GM19324 (cell line): ENCODE measurements around the gene KIF1A.

Experiments used
- ATAC-seq: cut with Tn5 transposase; IDR thresholded peaks from one replicate; pipeline ENCODE4 v1.9.1; 2021; ENCODE audit warnings: mild to moderate bottlenecking, moderate library complexity; ENCODE audit not compliant: unreplicated experiment, low FRiP score

The KIF1A gene

DNA sequence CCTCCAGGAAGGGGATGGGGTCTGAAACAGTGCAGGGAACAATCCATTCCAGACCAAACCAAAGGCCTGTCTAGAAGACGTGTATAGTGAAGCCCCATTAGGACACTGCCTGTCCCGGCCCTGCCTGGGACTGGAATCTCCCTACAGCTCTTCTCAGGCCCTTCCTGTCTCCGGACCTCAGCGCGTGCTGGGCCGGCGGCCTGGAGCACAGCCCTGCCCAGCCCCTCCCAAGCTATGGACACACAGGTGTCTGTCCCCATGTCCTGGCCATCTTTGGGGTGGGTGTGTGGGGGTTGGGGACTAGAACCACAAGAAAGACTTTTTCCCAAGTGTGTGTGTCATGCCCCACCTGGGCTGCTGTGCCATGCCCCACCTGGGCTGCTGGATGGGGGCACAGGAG is 51.8 kb downstream of the KIF1A start:
- no peak for ATAC-seq

- ATAC-seq, result no peak
These were observed 52.7 kb downstream of the KIF1A start for GRCh38 chr2:240767341-240767740.

- no peak for ATAC-seq
These were observed 53.9 kb downstream of the KIF1A start for GRCh38 chr2:240766072-240766471.

- no peak for ATAC-seq
These were observed 55.0 kb downstream of the KIF1A start for GRCh38 chr2:240765007-240765406.

DNA sequence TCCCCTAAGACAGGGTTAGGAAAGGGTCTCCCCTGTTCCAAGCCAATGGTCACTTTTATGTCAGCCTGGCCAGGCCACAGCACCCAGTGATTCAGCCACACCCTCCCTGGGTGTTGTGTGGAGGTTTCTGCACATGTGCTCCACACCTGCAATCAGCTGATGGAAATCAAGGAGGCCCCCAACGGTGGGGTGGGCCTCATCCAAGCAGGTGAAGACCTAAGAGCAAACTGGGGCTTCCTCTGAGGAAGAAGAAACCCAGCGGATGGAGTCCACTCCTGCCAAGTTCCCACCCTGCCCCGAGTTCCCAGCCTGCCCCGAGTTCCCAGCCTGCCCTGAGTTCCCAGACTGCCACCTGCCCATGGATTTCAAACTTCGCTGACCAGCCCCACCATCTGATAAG is 55.4 kb downstream of the KIF1A start:
- no peak for ATAC-seq

GRCh38 chr2:240762971-240763370 is 57.0 kb downstream of the KIF1A start:
- ATAC-seq, result no peak

- no peak for ATAC-seq
These were observed 57.8 kb downstream of the KIF1A start for GRCh38 chr2:240762249-240762648.

GRCh38 chr2:240760576-240761246 is 59.3 kb downstream of the KIF1A start:
- no peak for ATAC-seq

DNA sequence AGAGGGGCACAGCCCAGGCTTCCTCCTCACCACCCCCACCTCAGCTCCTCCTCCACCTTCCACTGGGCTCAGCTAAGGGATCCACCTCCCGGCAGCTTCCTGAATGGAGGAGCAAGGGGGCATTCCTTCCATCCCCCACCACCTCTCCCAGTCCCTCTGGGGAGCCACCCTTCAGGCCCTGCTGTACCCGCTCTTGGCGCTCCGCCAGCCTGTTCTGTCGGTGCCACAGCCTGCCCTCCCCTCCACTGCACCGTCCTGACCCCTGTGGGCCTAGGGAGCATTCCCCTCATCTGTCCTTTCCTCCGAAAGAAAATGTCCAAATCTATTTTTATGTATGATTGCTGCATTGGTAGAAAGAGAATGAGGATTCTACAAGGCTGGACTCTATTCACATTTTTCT is 59.9 kb downstream of the KIF1A start:
- ATAC-seq, result no peak

- no peak for ATAC-seq
These were observed 60.6 kb downstream of the KIF1A start for GRCh38 chr2:240759459-240759858.

GRCh38 chr2:240757086-240757614 is 62.9 kb downstream of the KIF1A start:
- no peak for ATAC-seq

DNA sequence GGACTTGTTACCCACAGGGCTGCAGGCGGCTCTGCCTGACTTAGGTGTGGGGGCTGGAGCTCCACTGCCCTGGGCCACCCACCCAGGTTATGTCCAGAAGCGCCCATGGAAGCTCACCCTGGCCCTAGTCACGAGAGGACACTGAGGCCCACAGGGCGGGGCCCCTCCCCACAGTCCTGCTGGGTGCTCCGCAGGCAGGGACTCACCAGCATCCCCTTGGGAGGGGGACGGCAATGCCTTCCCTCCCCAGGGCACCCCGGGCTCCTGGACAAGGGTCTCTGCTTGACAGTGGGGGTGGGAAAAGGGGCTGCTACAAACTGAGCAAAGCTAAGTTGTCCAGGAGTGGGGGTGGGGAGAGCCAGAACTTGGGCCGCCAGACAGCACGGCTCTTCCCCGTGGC is 67.8 kb downstream of the KIF1A start:
- ATAC-seq, result no peak

DNA sequence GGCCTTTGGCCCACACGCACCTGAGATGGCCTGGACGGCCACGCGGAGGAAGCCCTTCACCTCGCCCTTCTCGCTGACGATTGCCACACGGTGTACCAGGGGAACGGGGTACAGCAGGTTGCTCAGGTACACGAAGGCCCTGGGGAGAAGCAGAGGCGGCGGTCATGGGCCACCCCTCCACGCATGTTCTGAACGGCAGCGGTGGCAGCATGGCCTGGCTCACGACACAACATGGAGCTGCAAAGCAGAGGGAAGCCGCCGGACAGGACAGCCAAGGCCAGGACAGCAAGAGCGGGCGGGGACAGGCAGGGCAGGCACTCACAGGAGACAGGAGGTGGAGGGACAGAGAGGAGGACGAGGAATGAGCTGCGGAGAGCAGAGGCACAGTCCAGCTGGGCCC is 69.6 kb downstream of the KIF1A start:
- ATAC-seq, result no peak

DNA sequence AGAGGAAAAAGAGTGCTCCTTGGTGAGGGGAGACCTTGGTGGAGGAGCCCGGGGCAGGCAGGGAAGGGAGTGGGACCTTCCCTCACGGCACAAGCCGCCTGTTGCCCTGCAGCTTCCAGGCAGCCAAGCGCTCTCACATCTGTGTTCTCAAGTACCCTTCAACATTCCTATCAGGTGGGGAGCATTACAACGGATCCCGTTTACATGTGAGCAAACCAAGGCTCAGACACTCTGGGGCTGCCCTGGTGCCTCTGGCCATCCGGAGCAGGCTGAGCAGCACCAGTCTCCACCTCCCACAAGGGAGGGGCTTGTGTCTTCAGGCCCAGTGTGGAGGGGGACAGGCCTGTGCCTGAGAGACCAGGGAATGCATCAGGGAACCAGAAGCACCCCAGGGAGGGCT is 70.5 kb downstream of the KIF1A start:
- ATAC-seq, result no peak

DNA sequence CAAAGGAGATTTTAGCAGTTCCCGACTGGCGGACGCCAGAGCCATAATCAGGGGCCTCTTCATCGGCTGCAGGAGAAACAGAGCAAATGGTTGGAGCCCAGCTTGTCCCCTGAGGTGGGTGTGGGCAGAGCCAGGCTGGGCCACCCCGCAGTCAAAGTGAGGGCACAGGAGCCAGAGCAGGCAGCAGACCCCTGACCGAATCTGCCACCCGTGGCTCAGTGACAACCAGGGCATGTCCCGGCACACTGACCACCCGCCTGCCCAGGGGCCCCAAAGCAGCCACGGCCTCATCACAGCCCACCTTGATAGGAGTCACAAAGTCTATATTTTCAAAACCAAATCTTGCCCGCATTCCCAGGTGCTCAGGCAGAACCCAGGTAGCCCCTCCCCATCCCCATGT is 72.8 kb downstream of the KIF1A start:
- no peak for ATAC-seq

DNA sequence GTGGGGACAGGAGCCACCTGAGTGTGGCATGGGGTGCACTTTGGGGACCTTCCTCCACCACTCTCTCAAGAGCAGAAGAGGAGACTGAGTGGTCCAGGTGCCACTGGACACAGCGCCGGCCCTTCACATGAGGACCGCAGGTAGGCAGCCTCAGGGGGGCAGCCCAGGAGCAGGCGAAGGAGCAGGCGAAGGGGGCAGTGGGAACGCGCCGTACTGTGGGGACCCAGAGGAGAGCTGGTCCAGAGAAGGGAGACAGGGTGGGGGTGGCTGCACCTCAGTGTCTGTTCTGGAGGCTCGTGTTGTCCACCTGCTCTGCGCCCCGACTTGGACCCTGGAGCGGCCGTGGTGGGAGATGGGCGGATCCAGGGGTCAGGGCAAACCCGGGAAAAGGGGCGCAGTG is 73.3 kb downstream of the KIF1A start:
- no peak for ATAC-seq

DNA sequence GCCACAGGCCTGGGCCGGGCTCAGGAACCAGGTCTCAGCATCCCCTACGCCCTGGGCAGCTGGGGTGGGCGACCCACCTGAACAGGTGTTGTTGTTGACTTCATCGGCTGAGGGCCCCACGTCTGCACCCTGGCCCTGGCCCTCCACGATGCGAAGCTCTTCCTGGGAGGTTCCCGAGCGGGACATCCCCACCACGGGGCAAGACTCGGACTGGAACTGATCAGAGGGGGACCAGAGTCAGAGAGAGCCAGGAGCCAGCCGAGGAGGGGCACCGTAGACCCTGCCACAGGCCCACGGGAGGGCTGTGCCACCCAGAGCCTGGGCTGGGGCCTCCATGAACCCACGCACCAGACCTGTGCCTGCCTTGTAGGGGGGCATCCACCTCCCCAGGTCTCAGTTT is 74.1 kb downstream of the KIF1A start:
- no peak for ATAC-seq

GRCh38 chr2:240745456-240745855 is 74.6 kb downstream of the KIF1A start:
- ATAC-seq, result no peak

- ATAC-seq, result no peak
These were observed 77.4 kb downstream of the KIF1A start for GRCh38 chr2:240742602-240743095.

DNA sequence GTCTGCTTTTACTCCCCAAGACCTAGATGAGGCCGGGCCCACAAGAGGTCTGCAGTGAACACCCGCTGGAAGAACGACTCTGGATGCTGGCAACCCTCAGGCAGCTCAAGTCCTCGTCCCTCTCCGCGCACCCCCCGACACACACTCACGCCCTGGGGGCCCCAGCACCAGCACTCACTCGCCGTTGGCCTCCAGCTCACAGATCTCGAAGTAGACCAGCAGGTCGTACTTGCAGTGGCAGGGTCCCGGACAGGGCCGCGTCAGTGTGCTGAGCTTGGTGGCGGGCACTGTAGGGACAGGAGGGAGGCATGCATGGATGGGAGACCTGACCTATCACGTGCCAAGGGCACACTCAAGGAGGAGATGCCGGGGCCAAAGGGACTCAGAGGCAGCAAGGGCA is 78.9 kb downstream of the KIF1A start:
- no peak for ATAC-seq

GRCh38 chr2:240739797-240740196 is 80.2 kb downstream of the KIF1A start:
- no peak for ATAC-seq

- no peak for ATAC-seq
These were observed 82.1 kb downstream of the KIF1A start for GRCh38 chr2:240737958-240738357.

GRCh38 chr2:240737512-240737911 is 82.5 kb downstream of the KIF1A start:
- ATAC-seq, result no peak
